HUDEP-2 (cell line): Measurements from ENCODE around the gene CD46.
"Not testable (repeated sequence)": the region's sequence is repeated elsewhere in the genome, so short reads cannot be mapped to it uniquely, and the experiment has no call there.

Experiments
- DNase-seq, 76 experiments: peaks; one replicate each; lab custom pipeline; 2025; ENCODE audit not compliant: unreplicated experiment in 76 of 76; lab: John Stamatoyannopoulos, UW

Gene CD46

DNA sequence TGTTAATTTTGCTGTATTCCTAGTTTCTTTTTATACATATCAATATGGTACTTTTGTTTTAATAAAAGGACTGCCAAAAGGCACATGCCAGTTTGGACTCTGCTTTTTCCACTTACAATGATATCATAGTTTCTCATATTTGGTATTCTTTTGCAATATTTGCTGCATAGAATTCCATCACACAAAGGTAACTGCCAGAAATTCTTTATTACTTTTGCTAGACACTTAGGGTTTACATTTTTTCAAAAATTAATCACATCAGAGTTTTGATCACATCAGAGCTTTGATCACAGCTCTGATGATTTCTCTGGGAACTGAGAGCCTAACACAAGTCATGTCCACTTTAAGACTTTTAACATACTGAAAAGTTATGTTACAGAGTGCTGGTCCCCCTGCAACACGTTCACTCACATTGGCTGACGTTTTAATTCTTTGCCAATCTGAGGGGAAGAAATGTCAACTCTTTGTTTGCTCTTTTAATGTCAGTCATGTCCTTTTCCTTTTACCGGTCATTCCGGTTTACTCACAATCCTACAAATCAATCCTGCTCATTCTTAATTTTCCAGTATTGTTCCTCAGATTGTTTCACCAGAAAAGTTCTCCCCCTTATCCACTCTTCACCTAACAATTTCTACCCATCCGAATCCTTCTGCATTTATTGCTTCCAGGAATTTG, 1.1 kb upstream of the CD46 start:
- no peak for DNase-seq

DNA sequence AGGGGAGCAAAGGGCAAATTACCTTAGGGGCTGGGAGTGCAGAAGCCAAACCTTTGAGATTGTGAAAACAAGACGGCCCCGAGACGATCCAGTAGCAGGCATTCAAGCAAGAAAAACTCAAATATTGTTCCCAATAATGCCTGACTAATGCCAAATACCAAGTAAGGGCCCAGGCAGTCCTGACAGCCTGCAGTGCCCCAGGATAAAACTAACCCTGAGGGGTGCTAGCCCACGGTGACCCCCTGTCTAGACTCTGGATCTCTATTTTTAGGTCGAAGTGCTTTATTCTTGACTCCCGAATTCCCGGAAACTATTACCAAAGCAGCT, 428 bp upstream of the CD46 start:
- DNase-seq = not testable (repeated sequence)

GRCh38 chr1:207752456-207752998, 673 bp downstream of the CD46 start:
- peak in 18 of 76 experiments; percentile 13 to 60 (median 35) for DNase-seq

DNA sequence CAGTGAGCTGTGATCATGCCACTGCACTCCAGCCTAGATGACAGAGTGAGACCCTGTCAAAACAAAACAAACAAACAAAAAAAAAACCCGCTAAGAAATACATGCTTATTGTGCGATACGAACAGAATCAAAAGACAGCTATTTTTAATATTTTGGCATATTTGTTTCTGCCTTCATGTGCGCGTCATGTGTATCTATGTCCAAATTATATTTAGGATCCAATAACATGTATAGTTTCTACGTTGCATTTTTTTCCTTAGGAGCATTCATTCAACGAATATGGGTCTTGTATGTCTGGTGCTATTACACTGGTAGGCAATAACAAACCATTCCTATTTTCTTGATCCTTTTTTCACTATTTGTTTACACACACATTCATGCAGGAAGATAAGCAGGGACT, 1.8 kb downstream of the CD46 start:
- no peak for DNase-seq

- DNase-seq = no peak
Observed at GRCh38 chr1:207754011-207754410, 2.2 kb downstream of the CD46 start.

DNA sequence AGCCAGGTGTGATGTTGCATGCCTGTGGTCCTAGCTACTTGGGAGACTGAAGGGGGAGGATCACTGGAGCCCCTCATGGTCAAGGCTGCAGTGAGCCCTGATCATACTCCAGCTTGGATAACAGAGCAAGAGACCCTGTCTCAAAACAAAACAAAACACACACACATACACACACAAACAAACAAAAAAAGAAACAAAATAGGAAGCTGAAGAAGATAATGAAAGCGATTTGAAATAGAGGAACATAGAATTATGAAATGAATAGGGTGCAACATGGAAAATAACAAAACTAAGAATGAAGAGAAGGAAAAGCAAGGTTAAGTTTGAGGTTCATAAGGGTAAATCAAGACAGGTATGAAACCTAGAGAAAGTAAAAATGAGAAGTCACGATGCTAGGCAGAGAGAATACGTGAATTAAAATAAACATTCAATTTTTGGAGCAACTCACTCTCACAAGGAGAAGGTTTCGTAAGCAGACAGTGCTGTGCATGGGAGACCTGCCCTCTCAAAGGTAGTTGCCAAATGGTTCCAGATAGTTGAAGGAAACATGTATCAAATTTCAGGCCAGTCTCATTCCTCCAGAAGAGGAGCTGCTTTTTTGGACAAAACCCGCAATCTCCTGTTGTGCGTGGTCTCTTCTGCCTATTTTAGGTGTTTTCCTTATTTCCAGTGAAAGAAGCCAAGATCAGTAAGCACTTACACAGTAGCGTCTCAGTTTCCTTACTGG, 3.3 kb downstream of the CD46 start:
- peak in 2 of 76 experiments; percentile 15 to 16 for DNase-seq

GRCh38 chr1:207755846-207756693, 4.2 kb downstream of the CD46 start:
- DNase-seq = no peak

DNA sequence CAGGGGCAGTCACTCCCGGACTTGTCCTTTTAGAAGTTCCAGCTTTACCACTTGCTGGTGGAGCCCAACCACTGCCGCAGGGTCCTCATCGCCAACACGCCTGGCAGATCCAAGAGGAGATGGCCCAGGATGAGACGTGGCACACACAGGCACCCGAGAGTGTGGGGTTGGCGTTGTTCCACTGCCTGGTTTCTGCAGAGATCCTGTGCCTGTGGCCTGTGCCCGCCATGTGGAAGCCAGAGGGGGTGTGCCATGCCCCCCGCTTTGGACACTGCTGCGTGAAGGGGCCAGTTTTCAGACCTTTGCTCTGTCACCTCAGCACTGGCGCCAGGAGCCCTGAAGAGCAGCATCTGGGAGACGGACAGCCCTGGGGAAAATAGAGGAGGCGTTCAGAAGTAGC, 10.8 kb downstream of the CD46 start:
- DNase-seq = no peak

GRCh38 chr1:207763091-207763490, 11.2 kb downstream of the CD46 start:
- no peak for DNase-seq

GRCh38 chr1:207763972-207764371, 12.1 kb downstream of the CD46 start:
- DNase-seq = no peak

- no peak for DNase-seq
Observed at GRCh38 chr1:207766569-207766968, 14.7 kb downstream of the CD46 start.

DNA sequence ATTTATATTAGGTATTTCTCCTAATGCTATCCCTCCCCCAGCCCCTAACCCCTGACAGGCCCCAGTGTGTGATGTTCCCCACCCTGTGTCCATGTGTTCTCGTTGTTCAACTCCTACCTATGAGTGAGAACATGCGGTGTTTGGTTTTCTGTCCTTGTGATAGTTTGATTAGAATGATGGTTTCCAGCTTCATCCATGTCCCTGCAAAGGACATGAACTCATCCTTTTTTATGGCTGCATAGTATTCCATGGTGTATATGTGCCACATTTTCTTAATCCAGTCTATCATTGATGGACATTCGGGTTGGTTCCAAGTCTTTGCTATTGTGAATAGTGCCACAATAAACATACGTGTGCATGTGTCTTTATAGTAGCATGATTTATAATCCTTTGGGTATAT, 18.7 kb downstream of the CD46 start:
- not testable (repeated sequence) for DNase-seq

- DNase-seq = not testable (repeated sequence)
Observed at GRCh38 chr1:207776045-207776444, 24.2 kb downstream of the CD46 start.

- DNase-seq = not testable (repeated sequence)
Observed at GRCh38 chr1:207777412-207777811, 25.6 kb downstream of the CD46 start.

DNA sequence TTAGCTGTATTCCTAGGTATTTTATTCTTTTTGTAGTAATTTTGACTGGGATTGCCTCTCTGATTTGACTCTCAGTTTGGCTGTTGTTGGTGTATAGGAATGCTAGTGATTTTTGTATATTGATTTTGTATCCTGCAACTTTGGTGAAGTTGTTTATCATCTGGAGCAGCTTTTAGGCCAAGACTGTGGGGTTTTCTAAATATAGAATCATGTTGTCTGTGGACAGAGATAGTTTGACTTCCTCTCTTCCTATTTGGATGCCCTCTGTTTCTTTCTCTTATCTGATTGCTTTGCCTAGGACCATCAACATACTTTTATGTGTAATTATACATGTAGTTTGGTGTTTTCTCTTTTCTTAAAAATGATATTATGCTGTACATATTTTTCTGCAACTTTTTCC, 27.2 kb downstream of the CD46 start:
- DNase-seq = no peak

DNA sequence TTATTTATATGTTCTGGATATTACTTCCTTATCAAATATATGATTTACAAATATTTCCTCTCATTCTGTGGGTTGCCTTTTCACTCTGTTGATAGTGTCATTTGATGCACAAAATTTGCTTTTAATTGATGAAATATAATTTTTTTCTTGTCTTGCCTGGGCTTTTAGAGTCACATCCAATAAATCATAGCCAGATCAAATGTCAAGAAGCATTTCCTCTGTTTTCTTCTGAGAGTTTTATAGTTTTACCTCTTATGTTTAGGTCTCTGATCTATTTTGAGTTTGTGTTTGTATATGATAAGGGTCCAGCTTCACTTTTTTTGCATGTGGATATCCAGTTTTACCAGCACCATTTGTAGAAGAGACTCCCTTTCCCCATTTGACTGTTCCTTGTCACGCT, 29.5 kb downstream of the CD46 start:
- DNase-seq = no peak

DNA sequence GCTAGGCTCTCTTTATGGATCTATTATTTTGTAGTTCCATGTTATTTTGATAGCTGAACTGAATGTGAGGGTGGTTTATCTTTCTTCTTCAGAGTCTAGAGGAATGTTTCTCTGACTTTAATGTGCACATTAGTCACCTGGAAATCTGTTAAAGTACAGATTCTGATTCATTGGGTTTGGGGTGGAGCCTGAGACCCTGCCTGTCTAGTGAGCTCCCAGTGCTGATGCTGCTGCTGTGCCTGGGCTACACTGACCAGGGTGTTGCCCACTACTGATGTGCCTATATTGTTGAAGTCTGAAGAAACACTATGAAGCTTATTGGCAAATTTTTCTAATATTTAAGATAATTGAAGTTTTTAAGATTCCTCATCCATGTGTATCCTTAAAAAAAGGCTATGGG, 35.9 kb downstream of the CD46 start:
- no peak for DNase-seq

GRCh38 chr1:207789386-207789785, 37.5 kb downstream of the CD46 start:
- no peak for DNase-seq

DNA sequence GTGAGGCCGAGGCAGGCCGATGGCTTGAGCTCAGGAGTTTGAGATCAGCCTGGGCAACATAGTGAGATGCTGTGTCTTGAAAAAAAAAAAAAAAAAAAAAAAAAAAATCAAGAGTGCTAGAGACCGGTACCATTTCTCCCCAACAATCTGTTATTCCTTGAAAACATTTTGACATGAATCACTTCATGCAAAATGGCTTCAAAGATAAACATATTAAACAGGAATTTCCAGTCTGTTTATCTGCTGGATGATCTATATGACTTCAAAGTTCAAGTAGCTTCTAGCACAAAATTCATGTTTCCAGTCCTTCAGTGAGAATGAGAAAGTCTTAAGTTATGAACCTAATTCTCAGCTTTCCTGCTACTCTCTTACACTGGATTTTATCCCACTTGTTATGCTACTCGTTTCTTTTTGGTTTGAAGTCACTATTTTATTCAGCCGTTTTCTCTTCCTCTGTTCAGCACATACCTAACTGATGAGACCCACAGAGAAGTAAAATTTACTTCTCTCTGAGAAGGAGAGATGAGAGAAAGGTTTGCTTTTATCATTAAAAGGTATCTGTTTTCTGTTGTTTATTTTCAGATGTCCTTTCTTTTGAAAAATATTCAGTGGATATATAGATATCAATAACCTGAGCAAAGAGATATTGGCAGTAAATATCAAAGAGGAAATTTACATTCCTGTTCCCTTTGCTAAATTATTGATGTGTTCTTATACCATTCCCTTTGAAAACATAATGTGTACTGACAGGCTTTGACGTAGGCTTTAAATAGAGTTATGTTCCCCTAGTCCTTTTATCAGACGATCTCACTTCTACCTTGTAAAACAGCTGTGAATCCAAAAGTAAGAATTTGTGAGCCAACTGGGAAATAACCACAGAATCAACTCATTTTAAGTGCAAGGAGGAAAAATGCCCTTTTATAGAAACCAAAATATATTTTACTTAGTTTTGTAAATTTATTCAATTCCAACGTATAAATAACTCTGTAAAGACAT, 38.2 kb downstream of the CD46 start:
- DNase-seq = no peak

DNA sequence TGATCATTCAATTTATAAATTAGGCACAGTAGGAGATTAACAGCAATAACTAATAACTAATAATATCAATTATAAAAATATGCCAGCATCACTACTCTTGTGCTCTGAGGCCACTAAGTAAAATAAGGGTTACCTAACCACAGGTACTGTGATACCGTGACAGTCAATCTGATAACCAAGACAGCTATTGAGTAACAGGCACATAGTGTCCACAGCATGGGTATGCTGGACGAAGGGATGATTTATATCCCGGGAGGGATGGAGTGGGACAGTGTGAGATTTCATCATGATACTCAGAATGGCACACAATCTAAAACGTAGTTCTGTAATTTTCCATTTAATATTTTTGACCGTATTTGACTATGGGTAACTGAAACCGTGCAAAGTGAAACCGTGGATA, 39.4 kb downstream of the CD46 start:
- DNase-seq = no peak
